Upper lobe of left lung (tissue), 6 donors: ENCODE measurements around the gene SUSD5. TPM values are rescaled to one million over a fixed set of nuclear protein-coding genes. Genes with fewer than 3 reads are reported as not detected.

Source experiments
- ATAC-seq, 2 donors: fragments of 200-7000 bp; cut with Tn5 transposase; one replicate each; pipeline ENCODE4 v1.9.1; 2022; ENCODE audit warnings: mild to moderate bottlenecking in 2 of 2, moderate library complexity in 2 of 2; ENCODE audit not compliant: low FRiP score in 2 of 2
- DNase-seq, 2 donors: peaks; one replicate each; pipeline ENCODE4 v3.0.0-alpha.2; 2019 to 2020
- H3K27ac ChIP-seq, 4 donors: fragments of 200-600 bp; sonication (generic); one replicate each; pipeline ENCODE4 v1.5.1; 2016 to 2019
- H3K27me3 ChIP-seq, 4 donors: fragments of 200-600 bp; sonication (generic); one replicate each; pipeline ENCODE4 v1.5.1; 2017 to 2019
- H3K36me3 ChIP-seq, 4 donors: fragments of 200-600 bp; sonication (generic); one replicate each; pipeline ENCODE4 v1.5.1; 2016 to 2019
- H3K4me1 ChIP-seq, 4 donors: fragments of 200-600 bp; sonication (generic); one replicate each; pipeline ENCODE4 v1.5.1; 2018 to 2019
- H3K4me3 ChIP-seq, 4 donors: fragments of 200-600 bp; sonication (generic); one replicate each; pipeline ENCODE4 v1.5.1; 2017 to 2019; ENCODE audit warnings: mild to moderate bottlenecking in 2 of 4, moderate library complexity in 1 of 4
- H3K9me3 ChIP-seq, 4 donors: fragments of 200-600 bp; sonication (generic); one replicate each; pipeline ENCODE4 v1.5.1; 2018 to 2019
- EP300 ChIP-seq, 4 donors: sonication (generic); formaldehyde crosslinking; IDR thresholded peaks; one replicate each; pipeline ENCODE4 v1.5.1; 2017; ENCODE audit warnings: antibody characterized with exemption in 4 of 4, control low read depth in 2 of 4
- POLR2A ChIP-seq, 4 donors: fragments of 450-650 bp; IDR thresholded peaks; one replicate each; pipeline ENCODE4 v1.5.1; 2016 to 2017; ENCODE audit warnings: antibody characterized with exemption in 4 of 4, mild to moderate bottlenecking in 2 of 4
- POLR2AphosphoS5 ChIP-seq, 2 donors: sonication (generic); formaldehyde crosslinking; IDR thresholded peaks; one replicate each; pipeline ENCODE4 v1.5.1; 2017; ENCODE audit warnings: antibody characterized with exemption in 2 of 2
- WGBS, 2 donors: methylation state at CpG; one replicate each; pipeline ENCODE4 v1.1.5; 2017 to 2018; 5-methylcytosine and 5-hydroxymethylcytosine counted together
- total RNA-seq, 6 donors: library from RNA; depleted of rRNA in 4 of 6; stranded (reverse); fragments of >200 nt in 4 of 6; gene quantifications; one replicate each; pipeline versions ENCODE4 v1.1.0 to v1.2.1, GENCODE V29; 2016 to 2021
- TF ChIP-seq, protein P1 (sequence below), 6 experiments: fragments of 450-650 bp in 4 of 6; fragments of 200-600 bp in 2 of 6; sonication (generic) in 2 of 6; IDR thresholded peaks; one replicate each; pipeline ENCODE4 v1.5.1; 2016 to 2019; ENCODE audit warnings: antibody characterized with exemption in 6 of 6
- donor health status: DM: no; HTN: no; CAD: no; lungs with moderate emphysema.
- donor health status: DM: no; HTN: yes; CAD: no; lungs with severe emphysema.

Gene SUSD5
- total RNA-seq, 6 donors from 2014 or later = 0.20 to 1.1 (median 0.96) TPM; not detected in 2

DNA sequence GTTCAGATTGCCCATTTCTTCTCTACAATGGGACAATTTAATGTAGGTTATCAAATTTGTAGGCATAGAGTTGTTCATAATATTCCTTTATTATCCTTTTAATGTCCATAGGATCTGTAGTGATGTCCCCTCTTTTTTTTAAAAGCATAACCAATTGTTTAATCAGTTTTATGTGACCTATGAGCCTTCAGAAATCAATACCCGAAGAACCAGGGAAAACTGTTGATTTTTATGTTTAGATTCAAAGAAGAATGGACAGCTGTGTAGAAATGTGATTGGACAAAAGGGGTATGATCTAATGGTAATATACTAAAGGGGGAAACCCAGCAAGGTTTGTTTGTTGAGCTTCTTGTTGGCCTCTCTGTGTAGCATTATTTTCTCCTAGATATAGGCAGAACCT lies 39.5 kb downstream of the SUSD5 start:
- H3K27ac ChIP-seq = no peak overlapping the region
- 83 to 98% methylated on average over 1 of the region's 1 CpG for WGBS, 2 donors
- H3K4me3 ChIP-seq = no peak overlapping the region
- ATAC-seq (no peak), DNase-seq (no peak)
- H3K36me3 ChIP-seq = no peaks in the 10 kb centered on the region
- H3K4me1 ChIP-seq = no peaks in the 10 kb centered on the region
- H3K27me3 ChIP-seq = no peaks in the 10 kb centered on the region
- H3K9me3 ChIP-seq = no peaks in the 10 kb centered on the region
- TF ChIP-seq EP300 (IDR thresholded peaks at IDR 0.05) = no peak
- TF ChIP-seq, protein P1, sequence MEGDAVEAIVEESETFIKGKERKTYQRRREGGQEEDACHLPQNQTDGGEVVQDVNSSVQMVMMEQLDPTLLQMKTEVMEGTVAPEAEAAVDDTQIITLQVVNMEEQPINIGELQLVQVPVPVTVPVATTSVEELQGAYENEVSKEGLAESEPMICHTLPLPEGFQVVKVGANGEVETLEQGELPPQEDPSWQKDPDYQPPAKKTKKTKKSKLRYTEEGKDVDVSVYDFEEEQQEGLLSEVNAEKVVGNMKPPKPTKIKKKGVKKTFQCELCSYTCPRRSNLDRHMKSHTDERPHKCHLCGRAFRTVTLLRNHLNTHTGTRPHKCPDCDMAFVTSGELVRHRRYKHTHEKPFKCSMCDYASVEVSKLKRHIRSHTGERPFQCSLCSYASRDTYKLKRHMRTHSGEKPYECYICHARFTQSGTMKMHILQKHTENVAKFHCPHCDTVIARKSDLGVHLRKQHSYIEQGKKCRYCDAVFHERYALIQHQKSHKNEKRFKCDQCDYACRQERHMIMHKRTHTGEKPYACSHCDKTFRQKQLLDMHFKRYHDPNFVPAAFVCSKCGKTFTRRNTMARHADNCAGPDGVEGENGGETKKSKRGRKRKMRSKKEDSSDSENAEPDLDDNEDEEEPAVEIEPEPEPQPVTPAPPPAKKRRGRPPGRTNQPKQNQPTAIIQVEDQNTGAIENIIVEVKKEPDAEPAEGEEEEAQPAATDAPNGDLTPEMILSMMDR (IDR thresholded peaks at IDR 0.05) = no peak
- TF ChIP-seq POLR2A (IDR thresholded peaks at IDR 0.05) = no peak
- TF ChIP-seq POLR2AphosphoS5 (IDR thresholded peaks at IDR 0.05) = no peak

DNA sequence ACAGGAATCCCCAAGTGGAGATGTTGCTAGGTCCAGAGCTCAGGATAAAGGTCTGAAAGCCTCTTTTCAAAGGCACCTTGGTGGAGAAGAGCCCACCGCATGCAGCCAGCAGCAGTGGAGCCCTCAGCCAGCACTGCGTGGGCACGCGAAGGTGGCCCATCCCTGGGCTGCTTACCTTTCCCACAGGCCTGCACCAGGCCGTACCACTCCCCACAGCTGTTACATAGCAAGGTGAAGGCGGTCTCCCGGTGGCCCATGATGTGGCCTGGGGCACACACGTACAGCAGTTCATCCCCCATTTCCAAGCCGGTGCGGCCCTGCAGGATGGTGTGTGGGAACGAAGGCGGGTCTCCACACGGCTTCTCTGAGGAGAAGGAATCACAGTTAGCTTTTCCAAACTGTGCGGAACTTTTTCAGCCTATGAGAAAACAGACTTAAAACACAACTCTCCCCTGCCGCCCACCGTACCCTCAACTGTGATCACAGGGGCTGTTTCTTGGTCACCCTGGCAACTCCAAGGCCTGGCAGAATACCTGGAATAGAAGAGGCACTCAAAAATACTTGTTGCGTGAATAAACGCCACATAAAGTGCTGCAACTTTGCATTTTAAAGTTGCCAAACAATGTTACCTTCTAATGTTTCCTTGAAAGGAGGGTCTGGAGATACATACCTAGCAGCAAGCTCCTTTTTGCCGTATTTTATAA lies 43.7 kb downstream of the SUSD5 start:
- TF ChIP-seq, protein P1 (IDR thresholded peaks at IDR 0.05) = no peak
- TF ChIP-seq EP300 (IDR thresholded peaks at IDR 0.05) (no peak), POLR2A (IDR thresholded peaks at IDR 0.05) (no peak), POLR2AphosphoS5 (IDR thresholded peaks at IDR 0.05) (no peak)
- H3K27me3 ChIP-seq = no peaks in the 10 kb centered on the region

DNA sequence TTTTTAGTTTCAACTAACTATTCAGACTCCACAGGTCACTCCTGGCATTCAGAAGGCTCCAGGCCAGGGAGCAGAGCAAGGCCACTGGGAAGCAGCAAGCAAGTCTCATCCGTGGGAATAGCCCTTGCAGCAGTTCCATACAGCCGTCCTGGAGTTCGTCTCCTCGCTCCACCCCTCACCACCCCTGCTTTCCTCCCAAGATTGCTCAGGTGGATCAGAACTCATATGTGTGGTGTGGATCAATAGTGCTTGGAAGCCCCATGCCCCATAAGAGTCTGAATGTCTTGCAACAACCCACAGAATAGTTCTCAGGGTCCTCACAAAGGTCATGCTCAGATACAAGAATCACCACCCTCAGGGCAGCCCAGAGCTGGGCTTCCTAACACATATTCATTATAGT lies 44.5 kb downstream of the SUSD5 start:
- Histone ChIP-seq H3K27me3 (no peaks in the 10 kb centered on the region), H3K36me3 (no peaks in the 10 kb centered on the region), H3K9me3 (no peaks in the 10 kb centered on the region), H3K4me3 (no peak overlapping the region), H3K27ac (no peak overlapping the region), H3K4me1 (no peaks in the 10 kb centered on the region)
- no peak for ATAC-seq
- DNase-seq = no peak
- no peak for TF ChIP-seq POLR2AphosphoS5 (IDR thresholded peaks at IDR 0.05)
- TF ChIP-seq, protein P1 (IDR thresholded peaks at IDR 0.05) = no peak
- WGBS, 2 donors = 92 to 100% methylated on average over 4 of the region's 4 CpGs

More for the DNA sequence above, 43.7 kb downstream of the SUSD5 start:
- no peaks in the 10 kb centered on the region for H3K4me1 ChIP-seq
- WGBS, 2 donors = 87 to 96% methylated on average over 12 to 18 of the region's 19 CpGs
- ATAC-seq (no peak), DNase-seq (peak in 1 of 2 donors; percentile 41)
- no peaks in the 10 kb centered on the region for H3K36me3 ChIP-seq
- no peak overlapping the region for H3K27ac ChIP-seq
- H3K9me3 ChIP-seq = no peaks in the 10 kb centered on the region
- no peak overlapping the region for H3K4me3 ChIP-seq

DNA sequence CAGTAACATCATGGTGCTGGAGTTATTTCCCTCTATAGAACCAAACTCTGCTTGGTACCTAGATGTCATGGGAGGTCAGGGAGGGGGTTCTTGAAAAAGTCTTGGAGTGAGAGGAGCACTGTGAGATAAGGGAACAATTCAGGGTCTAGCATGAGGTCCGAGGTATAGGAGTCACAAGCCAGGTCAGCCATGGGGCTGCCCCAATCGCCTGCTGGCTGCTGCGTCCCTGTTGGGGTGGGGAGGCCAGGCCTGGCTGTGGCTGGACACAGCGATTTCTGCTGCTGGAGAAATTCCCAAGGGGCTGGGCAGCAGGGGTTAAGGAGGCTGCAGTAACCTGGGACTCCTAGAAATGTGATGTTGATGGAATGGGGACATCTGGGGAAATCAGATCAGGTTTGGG lies 44.9 kb downstream of the SUSD5 start:
- H3K27ac ChIP-seq = no peak overlapping the region
- TF ChIP-seq POLR2A (IDR thresholded peaks at IDR 0.05) = no peak
- no peak for TF ChIP-seq EP300 (IDR thresholded peaks at IDR 0.05)
- TF ChIP-seq, protein P1 (IDR thresholded peaks at IDR 0.05) = no peak
- no peak for TF ChIP-seq POLR2AphosphoS5 (IDR thresholded peaks at IDR 0.05)
- H3K4me1 ChIP-seq = no peaks in the 10 kb centered on the region
- H3K27me3 ChIP-seq = no peaks in the 10 kb centered on the region
- H3K9me3 ChIP-seq = no peaks in the 10 kb centered on the region
- peak in 1 of 2 donors; percentile 44 for DNase-seq
- H3K4me3 ChIP-seq = no peak overlapping the region
- WGBS, 2 donors = 66 to 83% methylated on average over 2 to 4 of the region's 4 CpGs
- H3K36me3 ChIP-seq = no peaks in the 10 kb centered on the region
- no peak for ATAC-seq

DNA sequence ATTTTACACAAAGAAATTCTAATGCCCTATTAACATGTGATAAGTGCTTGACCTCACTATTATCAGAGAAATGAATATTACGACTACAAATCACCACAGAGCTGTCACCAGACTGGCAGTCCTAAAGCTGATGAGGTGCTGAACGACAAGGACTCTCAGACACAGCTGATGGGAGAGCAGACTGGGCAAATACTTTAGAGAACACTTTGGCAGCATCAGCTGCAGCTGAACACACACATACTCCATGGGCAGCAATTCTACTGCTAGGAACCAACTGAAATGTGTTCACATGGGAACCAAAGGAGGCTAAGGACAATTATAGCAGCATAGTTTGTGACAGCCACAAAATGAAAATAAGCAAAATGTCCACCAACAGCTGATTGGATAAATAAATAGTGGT lies 45.5 kb downstream of the SUSD5 start:
- ATAC-seq = no peak
- 13 to 17% methylated on average over 2 of the region's 2 CpGs for WGBS, 2 donors

More for the DNA sequence above, 45.5 kb downstream of the SUSD5 start:
- no peaks in the 10 kb centered on the region for H3K4me1 ChIP-seq
- no peak overlapping the region for H3K4me3 ChIP-seq
- DNase-seq = no peak
- H3K9me3 ChIP-seq = no peaks in the 10 kb centered on the region
- no peaks in the 10 kb centered on the region for H3K27me3 ChIP-seq
- TF ChIP-seq POLR2A (IDR thresholded peaks at IDR 0.05) (no peak), EP300 (IDR thresholded peaks at IDR 0.05) (no peak), POLR2AphosphoS5 (IDR thresholded peaks at IDR 0.05) (no peak)
- TF ChIP-seq, protein P1 (IDR thresholded peaks at IDR 0.05) = no peak
- no peaks in the 10 kb centered on the region for H3K36me3 ChIP-seq
- no peak overlapping the region for H3K27ac ChIP-seq
